SW 1271 (cell line): ENCODE measurements around the gene NEK3.
"Not testable (repeated sequence)": the region's sequence is repeated elsewhere in the genome, so short reads cannot be mapped to it uniquely, and the experiment has no call there.

Source experiments
- DNase-seq, 2 experiments: peaks; one replicate each; lab custom pipeline; 2025; lab: John Stamatoyannopoulos, UW

NEK3 gene

DNA sequence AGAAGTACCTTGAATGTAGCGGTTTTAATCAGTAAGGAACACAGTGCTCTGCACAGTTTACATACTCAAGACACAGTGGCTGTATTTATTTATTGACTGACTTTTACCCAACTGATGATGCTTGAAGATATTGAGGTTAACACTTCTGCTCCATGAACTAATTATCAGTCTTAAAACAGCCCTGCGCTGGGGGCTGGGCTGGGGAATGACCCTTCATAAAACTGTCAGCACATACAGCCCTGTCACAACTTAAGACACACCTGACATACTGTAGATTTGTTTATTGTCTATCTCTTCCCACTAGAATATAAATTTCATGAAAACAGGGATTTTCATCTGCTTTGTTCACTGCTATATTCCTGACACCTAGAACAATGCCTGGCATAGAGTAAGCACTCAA lies 41.3 kb downstream of the NEK3 start:
- no peak for DNase-seq

DNA sequence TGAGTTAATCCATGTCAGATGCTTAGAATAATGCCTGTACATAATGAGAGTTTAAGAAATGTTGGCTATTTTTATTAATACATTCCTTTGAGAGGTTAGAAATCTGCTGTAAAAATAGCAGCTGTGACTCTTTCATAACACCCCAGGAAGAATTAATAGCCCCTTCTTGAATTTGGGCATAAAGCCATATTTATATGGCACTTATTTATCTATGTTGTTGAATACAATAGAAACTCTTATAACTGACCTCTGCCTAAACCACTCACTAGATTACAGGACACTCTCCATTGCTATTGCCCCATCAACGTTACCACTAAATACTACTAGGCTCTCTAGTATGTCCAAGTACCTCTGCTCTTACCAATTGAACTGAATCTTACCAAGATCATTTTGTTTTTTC lies 46.8 kb downstream of the NEK3 start:
- no peak for DNase-seq

DNA sequence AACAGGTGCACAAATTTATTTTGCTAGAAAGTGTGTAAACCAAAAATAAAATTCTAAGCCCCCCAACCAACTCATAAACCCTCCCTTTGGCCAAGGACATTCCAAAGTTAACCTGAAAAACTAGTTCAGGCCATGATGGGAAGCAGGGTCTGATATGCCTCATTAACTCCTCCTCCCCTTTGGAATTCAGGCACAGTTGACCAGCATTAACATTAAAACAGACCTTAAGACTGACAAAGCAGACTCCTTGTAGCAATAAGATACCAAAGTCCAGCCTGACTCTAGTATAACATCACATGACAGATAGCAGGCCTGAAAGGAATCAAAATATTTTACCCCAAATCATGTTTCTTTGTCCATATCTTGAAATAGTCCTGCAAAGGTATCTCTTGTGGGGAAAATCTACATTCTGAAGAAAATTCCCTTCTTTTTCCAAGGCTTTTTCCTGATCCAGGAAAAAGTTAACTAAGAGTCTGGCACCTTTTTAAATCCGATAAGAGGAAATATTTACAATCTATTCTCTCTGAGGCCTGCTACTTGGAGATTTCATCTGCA lies 50.2 kb downstream of the NEK3 start:
- DNase-seq, result no peak

- DNase-seq, result no peak
Measured at GRCh38 chr13:52105841-52106240, 53.6 kb downstream of the NEK3 start.

- DNase-seq, result no peak
Measured at GRCh38 chr13:52104624-52105023, 54.8 kb downstream of the NEK3 start.

GRCh38 chr13:52103386-52103785 lies 56.0 kb downstream of the NEK3 start:
- no peak for DNase-seq

DNA sequence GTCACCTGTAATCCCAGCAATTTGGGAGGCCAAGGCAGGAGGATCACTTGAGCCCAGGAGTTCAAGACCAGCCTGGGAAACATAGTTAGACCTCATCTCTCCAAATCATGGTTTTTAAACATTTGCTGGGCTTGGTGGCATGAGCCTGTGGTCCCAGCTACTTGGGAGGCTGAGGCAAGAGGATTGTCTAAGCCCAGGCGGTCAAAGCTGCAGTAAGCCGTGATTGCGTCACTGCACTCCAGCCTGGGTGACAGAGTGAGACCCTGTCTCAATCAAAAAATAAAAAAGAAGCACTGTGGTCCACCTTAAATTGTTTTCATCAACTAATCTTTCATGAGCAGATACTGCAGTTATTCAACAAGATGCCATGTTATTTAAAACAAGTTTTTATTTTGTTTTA lies 57.0 kb downstream of the NEK3 start:
- not testable (repeated sequence) for DNase-seq

GRCh38 chr13:52097197-52097596 lies 62.2 kb downstream of the NEK3 start:
- DNase-seq, result no peak

DNA sequence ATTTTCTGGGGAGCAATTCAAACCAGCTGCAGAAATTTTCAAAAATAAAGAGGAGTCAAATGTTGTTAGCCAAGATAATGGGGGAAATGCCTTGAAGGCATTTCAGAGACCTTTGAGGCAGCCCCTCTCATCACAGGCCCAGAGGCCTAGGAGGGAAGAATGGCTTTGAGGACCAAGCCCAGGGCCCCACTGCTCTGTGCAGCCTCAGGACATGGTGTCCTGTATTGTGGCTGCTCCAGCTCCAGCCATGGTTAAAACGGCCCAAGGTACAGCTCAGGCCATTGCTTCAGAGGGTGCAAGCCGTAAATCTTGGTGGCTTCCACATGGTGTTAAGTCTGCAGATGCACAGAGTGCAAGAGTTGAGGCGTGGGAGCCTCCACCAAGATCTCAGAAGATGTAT lies 62.6 kb downstream of the NEK3 start:
- no peak for DNase-seq

GRCh38 chr13:52096062-52096461 lies 63.3 kb downstream of the NEK3 start:
- no peak for DNase-seq

DNA sequence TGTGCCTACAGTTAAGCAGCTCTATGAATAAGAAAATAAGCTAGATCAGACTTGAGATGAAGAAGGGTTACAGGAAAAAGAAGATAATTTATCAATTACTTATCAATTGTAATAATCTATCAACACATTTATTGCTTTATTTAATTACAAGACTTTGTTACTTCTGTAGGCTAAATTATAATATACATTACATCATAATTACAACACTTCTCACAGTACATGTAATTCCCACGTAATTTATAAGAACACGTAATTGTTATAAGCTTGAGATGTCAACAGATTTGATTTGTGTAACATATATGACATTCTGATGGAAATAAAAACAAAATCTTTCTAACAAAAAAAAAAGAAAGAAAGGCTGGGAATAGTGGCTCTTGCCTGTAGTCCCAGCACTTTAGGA lies 67.3 kb downstream of the NEK3 start:
- no peak for DNase-seq

DNA sequence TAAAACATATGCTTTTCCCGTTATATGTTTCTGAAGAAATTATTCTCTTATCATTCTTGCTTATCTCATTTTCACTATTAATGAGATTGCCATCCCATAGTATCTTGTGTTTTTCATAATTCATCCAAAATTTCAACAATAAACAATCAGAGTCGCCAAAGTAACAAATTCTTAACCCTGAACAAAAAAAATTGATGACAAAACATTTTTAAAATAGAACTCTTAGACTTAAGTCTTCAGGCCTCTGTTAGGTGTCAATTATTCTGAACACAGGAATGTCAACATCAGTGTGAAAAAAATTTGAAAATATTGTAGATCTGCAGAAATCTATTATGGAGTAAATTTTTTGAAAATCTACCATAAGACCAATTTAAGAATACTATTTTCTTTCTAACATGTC lies 67.9 kb downstream of the NEK3 start:
- no peak for DNase-seq

DNA sequence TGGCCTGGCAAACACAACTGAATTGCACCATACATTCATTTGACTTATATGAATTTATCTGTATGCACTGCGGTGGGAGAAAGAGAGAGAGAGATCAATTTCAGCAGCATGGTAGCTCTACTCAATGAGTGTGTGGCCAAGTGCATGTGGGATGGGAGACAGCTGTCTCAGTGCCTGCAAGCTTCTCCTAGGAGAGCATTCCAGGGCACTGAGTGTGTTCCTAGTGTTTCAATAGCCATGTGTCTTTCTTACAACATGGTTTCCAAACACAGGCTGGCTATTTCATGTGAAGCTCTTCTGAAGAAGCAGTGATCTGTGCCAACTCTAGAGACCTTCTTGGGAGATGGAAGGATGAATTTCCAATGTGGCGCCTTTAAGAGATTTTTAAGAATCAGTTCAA lies 74.0 kb downstream of the NEK3 start:
- DNase-seq, result no peak

- DNase-seq, result not testable (repeated sequence)
Measured at GRCh38 chr13:52084981-52085380, 74.4 kb downstream of the NEK3 start.
